ENCODE measurements around the gene PRR5L.

PRR5L gene

DNA sequence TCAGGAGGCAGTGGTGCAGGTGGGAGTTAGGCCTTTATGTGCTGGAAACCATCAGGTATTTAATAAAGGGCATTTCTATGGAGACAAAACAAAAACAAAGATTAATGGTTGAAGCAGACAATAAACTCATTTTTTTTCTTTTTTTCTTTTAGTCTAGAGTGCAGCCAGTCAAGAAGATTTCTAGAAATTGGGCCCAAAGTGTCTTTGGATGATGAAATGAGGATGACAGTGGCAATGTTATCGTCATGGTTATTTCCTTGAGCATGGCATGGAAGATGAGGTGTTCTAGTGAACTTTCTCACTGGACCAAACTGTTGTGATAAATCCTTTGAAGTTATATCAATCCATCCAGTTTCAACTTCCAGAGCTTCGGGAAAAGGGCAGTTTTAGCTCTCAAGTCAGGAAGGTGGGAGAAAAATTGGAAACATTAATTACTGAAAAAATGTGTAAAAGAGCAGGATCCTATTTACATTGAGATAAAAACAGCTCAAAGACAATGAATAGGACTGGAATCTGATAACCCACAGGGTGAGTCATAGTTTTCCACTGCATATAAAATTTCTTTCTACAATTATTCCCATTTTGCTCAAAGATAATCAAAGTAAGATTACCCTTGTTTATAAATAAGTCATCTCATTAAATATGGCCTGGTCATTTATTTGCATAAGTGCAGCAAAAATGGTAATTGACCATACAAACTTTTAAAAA lies 33.0 kb downstream of the PRR5L start:
- no peak overlapping the region for H3K4me3 ChIP-seq (ENCODE audit: low read depth, low read length)
- H3K36me3 ChIP-seq (replicated peaks): no peaks in the 10 kb centered on the region
- TF ChIP-seq, protein P1, sequence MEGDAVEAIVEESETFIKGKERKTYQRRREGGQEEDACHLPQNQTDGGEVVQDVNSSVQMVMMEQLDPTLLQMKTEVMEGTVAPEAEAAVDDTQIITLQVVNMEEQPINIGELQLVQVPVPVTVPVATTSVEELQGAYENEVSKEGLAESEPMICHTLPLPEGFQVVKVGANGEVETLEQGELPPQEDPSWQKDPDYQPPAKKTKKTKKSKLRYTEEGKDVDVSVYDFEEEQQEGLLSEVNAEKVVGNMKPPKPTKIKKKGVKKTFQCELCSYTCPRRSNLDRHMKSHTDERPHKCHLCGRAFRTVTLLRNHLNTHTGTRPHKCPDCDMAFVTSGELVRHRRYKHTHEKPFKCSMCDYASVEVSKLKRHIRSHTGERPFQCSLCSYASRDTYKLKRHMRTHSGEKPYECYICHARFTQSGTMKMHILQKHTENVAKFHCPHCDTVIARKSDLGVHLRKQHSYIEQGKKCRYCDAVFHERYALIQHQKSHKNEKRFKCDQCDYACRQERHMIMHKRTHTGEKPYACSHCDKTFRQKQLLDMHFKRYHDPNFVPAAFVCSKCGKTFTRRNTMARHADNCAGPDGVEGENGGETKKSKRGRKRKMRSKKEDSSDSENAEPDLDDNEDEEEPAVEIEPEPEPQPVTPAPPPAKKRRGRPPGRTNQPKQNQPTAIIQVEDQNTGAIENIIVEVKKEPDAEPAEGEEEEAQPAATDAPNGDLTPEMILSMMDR (IDR thresholded peaks at IDR 0.05; ENCODE audit: low read depth, low read length, missing control alignments): no peak
- peak overlapping the region; percentile 53 for H3K27ac ChIP-seq
- in situ Hi-C loops (cut with HindIII; ENCODE audit: low pct_ligation_motif_present, low sequenced_read_pairs): no loop called here
- peak; percentile 17 for DNase-seq
- H3K27me3 ChIP-seq (replicated peaks): no peaks in the 10 kb centered on the region

DNA sequence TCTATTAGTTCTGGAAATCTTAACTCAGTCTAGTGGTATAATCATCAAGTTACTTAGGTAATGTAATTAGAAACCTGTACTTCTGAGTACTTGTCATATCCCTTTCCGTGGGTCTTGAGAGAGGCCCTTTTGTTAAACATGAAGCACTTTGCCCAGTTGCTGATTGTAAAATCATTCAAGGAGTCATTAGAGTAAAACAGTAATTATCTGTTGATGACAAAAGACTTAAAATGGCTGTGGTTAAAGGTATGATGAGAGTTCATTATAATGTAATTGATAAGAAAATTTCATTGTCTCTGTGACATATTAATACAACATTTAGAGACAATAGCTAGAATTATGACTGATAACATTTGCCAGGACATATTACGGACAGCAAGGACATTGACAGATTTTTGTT lies 34.3 kb downstream of the PRR5L start:
- no peak overlapping the region for H3K4me3 ChIP-seq (ENCODE audit: low read depth, low read length)
- H3K36me3 ChIP-seq (replicated peaks): no peaks in the 10 kb centered on the region
- DNase-seq: no peak
- H3K27ac ChIP-seq: no peak overlapping the region
- H3K27me3 ChIP-seq (replicated peaks): no peaks in the 10 kb centered on the region
- TF ChIP-seq, protein P1 (IDR thresholded peaks at IDR 0.05; ENCODE audit: low read depth, low read length, missing control alignments): no peak
- in situ Hi-C loops (cut with HindIII; ENCODE audit: low pct_ligation_motif_present, low sequenced_read_pairs): no loop called here

DNA sequence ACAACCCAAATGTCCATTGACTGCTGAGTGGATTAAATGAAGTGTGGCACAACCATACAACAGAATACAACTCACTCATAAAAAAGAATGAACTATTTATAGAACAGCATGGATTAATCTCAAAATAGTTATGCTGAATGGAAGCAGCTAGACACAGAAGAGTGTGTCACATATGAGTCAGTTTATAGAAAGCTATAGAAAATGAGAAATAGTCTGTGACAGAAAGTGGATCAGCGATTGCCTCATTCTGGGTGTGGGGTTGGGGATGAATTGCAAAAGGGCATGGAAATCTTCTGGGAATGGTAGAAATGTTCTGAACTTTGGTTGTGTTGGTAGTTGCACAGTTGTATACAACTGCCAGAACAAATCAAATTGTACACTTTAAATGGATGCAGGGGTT lies 37.4 kb downstream of the PRR5L start:
- DNase-seq: peak; percentile 31
- peak overlapping the region; percentile 17 for H3K27ac ChIP-seq
- TF ChIP-seq, protein P1 (IDR thresholded peaks at IDR 0.05; ENCODE audit: low read depth, low read length, missing control alignments): no peak

DNA sequence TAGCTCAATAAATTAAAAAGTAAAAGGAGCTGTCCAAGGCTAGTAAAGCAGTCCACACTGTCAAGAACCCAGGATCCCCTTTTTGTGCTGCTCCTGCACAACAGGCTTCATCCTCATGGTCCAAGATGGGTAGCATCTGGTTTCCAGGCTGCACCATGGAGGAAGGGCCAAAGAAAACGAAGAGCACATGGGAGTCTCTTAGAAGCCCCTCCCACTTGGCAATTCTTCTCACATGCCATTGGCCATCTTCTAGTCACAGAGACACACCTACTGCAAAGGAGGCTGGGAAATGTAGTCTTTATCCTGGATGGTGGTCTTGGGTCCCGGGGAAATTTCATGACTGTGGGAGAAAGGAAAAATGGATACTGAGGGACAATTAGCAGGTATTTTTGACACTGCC lies 37.8 kb downstream of the PRR5L start:
- Histone ChIP-seq H3K27ac (peak overlapping the region; percentile 17), H3K27me3 (replicated peaks) (no peaks in the 10 kb centered on the region), H3K4me3 (ENCODE audit: low read depth, low read length) (no peak overlapping the region), H3K36me3 (replicated peaks) (no peaks in the 10 kb centered on the region)
- in situ Hi-C loops (cut with HindIII; ENCODE audit: low pct_ligation_motif_present, low sequenced_read_pairs): no loop called here
- peak; percentile 72 for DNase-seq
- TF ChIP-seq, protein P1 (IDR thresholded peaks at IDR 0.05; ENCODE audit: low read depth, low read length, missing control alignments): no peak

More for the DNA sequence above, 37.4 kb downstream of the PRR5L start:
- Histone ChIP-seq H3K4me3 (ENCODE audit: low read depth, low read length) (no peak overlapping the region), H3K36me3 (replicated peaks) (no peaks in the 10 kb centered on the region), H3K27me3 (replicated peaks) (no peaks in the 10 kb centered on the region)
- in situ Hi-C loops (cut with HindIII; ENCODE audit: low pct_ligation_motif_present, low sequenced_read_pairs): no loop called here

DNA sequence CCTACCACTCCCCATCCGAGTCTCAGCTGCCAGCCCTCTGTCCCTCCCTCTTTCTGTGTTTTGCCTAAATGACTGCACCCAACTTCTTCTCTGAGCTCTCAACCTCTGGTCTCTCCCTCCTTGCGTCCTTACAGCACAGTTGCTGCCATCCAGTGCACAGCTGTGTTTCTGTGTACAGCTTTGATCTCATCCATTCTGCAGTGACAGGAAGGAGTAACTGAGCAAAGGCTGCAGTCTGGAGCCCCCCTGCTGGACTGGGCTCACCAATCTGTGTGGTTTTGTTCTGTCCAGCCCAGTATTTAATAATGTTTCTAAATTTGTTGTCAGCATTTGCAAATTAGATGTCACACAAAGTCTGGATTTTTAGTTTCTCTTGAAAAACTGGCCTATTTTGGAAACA lies 43.8 kb downstream of the PRR5L start:
- Histone ChIP-seq H3K4me3 (ENCODE audit: low read depth, low read length) (no peak overlapping the region), H3K27ac (no peak overlapping the region), H3K27me3 (replicated peaks) (no peaks in the 10 kb centered on the region), H3K36me3 (replicated peaks) (no peaks in the 10 kb centered on the region)
- TF ChIP-seq, protein P1 (IDR thresholded peaks at IDR 0.05; ENCODE audit: low read depth, low read length, missing control alignments): no peak
- in situ Hi-C loops (cut with HindIII; ENCODE audit: low pct_ligation_motif_present, low sequenced_read_pairs): no loop called here
- DNase-seq: no peak

DNA sequence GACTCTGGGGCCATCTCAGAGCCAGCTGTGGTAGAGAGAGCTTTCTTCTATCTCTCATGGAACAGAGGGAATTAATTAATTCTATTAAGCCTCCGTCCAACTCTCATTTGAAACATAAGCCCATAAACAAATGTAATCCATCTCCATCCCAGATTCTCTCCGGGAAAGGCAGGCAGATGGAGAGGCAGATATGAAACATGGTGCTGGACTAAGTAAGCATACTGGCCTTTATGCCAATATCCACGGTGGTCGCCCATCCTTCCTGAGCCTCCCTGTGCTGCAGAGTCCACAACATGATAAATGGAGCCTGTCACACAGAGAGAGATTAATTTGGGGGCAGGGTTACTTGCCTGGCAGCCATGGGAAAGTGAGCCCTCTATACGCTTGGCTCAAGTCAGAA lies 44.8 kb downstream of the PRR5L start:
- Histone ChIP-seq H3K27ac (no peak overlapping the region), H3K27me3 (replicated peaks) (no peaks in the 10 kb centered on the region), H3K4me3 (ENCODE audit: low read depth, low read length) (no peak overlapping the region), H3K36me3 (replicated peaks) (no peaks in the 10 kb centered on the region)
- in situ Hi-C loops (cut with HindIII; ENCODE audit: low pct_ligation_motif_present, low sequenced_read_pairs): no loop called here
- DNase-seq: no peak
- TF ChIP-seq, protein P1 (IDR thresholded peaks at IDR 0.05; ENCODE audit: low read depth, low read length, missing control alignments): no peak

All from brain microvascular endothelial cell (primary cell).